T-helper 2 cell (primary cell): Measurements from ENCODE around the gene FLAD1.

Experiments used
- DNase-seq, 5 experiments: peaks; one replicate each; pipeline versions ENCODE4 v3.0.0 to v3.0.0-alpha.2; 2012 to 2022

FLAD1 gene

GRCh38 chr1:155040358-155041093, 57.4 kb downstream of the FLAD1 start:
- no peak for DNase-seq
